ENCODE results near the gene AFDN. TPM values are rescaled to one million over a fixed set of nuclear protein-coding genes. Genes with fewer than 3 reads are reported as not detected.

Gene AFDN
- total RNA-seq, 2 donors from 2014 or later: 214 to 239 TPM

GRCh38 chr6:167804281-167805013, 22.3 kb upstream of the AFDN start:
- Mint-ChIP-seq H3K27me3 (ENCODE audit: insufficient read depth) (no peaks in the 10 kb centered on the region), H3K36me3 (ENCODE audit: low read depth) (no peaks in the 10 kb centered on the region), H3K4me3 (no peak overlapping the region), H3K27ac (no peak overlapping the region), H3K9me3 (no peaks in the 10 kb centered on the region), H3K4me1 (peaks cover 12% of the 10 kb centered on the region)
- H3K36me3 ChIP-seq (ENCODE audit: control insufficient read depth, insufficient read depth, low read length): no peaks in the 10 kb centered on the region
- H3K27me3 ChIP-seq (ENCODE audit: control insufficient read depth, insufficient read depth, low read length, poor library complexity, severe bottlenecking): no peaks in the 10 kb centered on the region
- 92 to 97% methylated on average over 14 to 24 of the region's 24 CpGs for WGBS, 2 experiments (ENCODE audit: insufficient coverage in 1 of 2, insufficient read length in 1 of 2)
- no peak for DNase-seq
- TF ChIP-seq, protein P1, sequence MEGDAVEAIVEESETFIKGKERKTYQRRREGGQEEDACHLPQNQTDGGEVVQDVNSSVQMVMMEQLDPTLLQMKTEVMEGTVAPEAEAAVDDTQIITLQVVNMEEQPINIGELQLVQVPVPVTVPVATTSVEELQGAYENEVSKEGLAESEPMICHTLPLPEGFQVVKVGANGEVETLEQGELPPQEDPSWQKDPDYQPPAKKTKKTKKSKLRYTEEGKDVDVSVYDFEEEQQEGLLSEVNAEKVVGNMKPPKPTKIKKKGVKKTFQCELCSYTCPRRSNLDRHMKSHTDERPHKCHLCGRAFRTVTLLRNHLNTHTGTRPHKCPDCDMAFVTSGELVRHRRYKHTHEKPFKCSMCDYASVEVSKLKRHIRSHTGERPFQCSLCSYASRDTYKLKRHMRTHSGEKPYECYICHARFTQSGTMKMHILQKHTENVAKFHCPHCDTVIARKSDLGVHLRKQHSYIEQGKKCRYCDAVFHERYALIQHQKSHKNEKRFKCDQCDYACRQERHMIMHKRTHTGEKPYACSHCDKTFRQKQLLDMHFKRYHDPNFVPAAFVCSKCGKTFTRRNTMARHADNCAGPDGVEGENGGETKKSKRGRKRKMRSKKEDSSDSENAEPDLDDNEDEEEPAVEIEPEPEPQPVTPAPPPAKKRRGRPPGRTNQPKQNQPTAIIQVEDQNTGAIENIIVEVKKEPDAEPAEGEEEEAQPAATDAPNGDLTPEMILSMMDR (conservative IDR thresholded peaks at IDR 0.05): no peak
- no peak overlapping the region for H3K9ac ChIP-seq (ENCODE audit: extremely low read depth, low read length, poor library complexity, severe bottlenecking)
- no peak overlapping the region for H3K4me3 ChIP-seq (ENCODE audit: low read length)
- H3K9me3 ChIP-seq (ENCODE audit: control insufficient read depth, low read length): no peaks in the 10 kb centered on the region
- H3K27ac ChIP-seq (ENCODE audit: low read depth, low read length): no peak overlapping the region
- H3K4me1 ChIP-seq (ENCODE audit: control insufficient read depth, insufficient read depth, low read length): no peaks in the 10 kb centered on the region

- Mint-ChIP-seq H3K4me3 (no peak overlapping the region), H3K9me3 (no peaks in the 10 kb centered on the region), H3K36me3 (ENCODE audit: low read depth) (no peaks in the 10 kb centered on the region), H3K27me3 (ENCODE audit: insufficient read depth) (no peaks in the 10 kb centered on the region), H3K4me1 (peaks cover 7% of the 10 kb centered on the region), H3K27ac (no peak overlapping the region)
- Histone ChIP-seq H3K27me3 (ENCODE audit: control insufficient read depth, insufficient read depth, low read length, poor library complexity, severe bottlenecking) (no peaks in the 10 kb centered on the region), H3K36me3 (ENCODE audit: control insufficient read depth, insufficient read depth, low read length) (no peaks in the 10 kb centered on the region), H3K9ac (ENCODE audit: extremely low read depth, low read length, poor library complexity, severe bottlenecking) (no peak overlapping the region), H3K9me3 (ENCODE audit: control insufficient read depth, low read length) (no peaks in the 10 kb centered on the region), H3K4me3 (ENCODE audit: low read length) (no peak overlapping the region), H3K27ac (ENCODE audit: low read depth, low read length) (no peak overlapping the region), H3K4me1 (ENCODE audit: control insufficient read depth, insufficient read depth, low read length) (no peaks in the 10 kb centered on the region)
- TF ChIP-seq, protein P1 (conservative IDR thresholded peaks at IDR 0.05): no peak
- WGBS, 2 experiments (ENCODE audit: insufficient coverage in 1 of 2, insufficient read length in 1 of 2): 94 to 96% methylated on average over 8 of the region's 8 CpGs
- DNase-seq: no peak
These were observed 21.2 kb upstream of the AFDN start for GRCh38 chr6:167805349-167806060.

GRCh38 chr6:167806061-167806700, 20.5 kb upstream of the AFDN start:
- no peak overlapping the region for H3K9ac ChIP-seq (ENCODE audit: extremely low read depth, low read length, poor library complexity, severe bottlenecking)
- Mint-ChIP-seq H3K9me3 (no peaks in the 10 kb centered on the region), H3K4me3 (no peak overlapping the region), H3K4me1 (peaks cover 7% of the 10 kb centered on the region), H3K36me3 (ENCODE audit: low read depth) (no peaks in the 10 kb centered on the region), H3K27me3 (ENCODE audit: insufficient read depth) (no peaks in the 10 kb centered on the region), H3K27ac (no peak overlapping the region)
- no peak overlapping the region for H3K4me3 ChIP-seq (ENCODE audit: low read length)
- H3K9me3 ChIP-seq (ENCODE audit: control insufficient read depth, low read length): no peaks in the 10 kb centered on the region
- no peaks in the 10 kb centered on the region for H3K27me3 ChIP-seq (ENCODE audit: control insufficient read depth, insufficient read depth, low read length, poor library complexity, severe bottlenecking)
- no peak overlapping the region for H3K27ac ChIP-seq (ENCODE audit: low read depth, low read length)
- TF ChIP-seq, protein P1 (conservative IDR thresholded peaks at IDR 0.05): no peak
- no peaks in the 10 kb centered on the region for H3K4me1 ChIP-seq (ENCODE audit: control insufficient read depth, insufficient read depth, low read length)
- 77 to 79% methylated on average over 4 of the region's 4 CpGs for WGBS, 2 experiments (ENCODE audit: insufficient coverage in 1 of 2, insufficient read length in 1 of 2)
- DNase-seq: no peak
- H3K36me3 ChIP-seq (ENCODE audit: control insufficient read depth, insufficient read depth, low read length): no peaks in the 10 kb centered on the region

Measured in endodermal cell (in vitro differentiated cells).